CD8-positive, alpha-beta memory T cell (primary cell): ENCODE results near the gene S100A6. TPM values are rescaled to one million over a fixed set of nuclear protein-coding genes. Genes with fewer than 3 reads are reported as not detected.

Experiments used
- CTCF ChIA-PET: fragments of 350-600 bp; sonication (Branson Sonifier 250); formaldehyde crosslinking; loops from one replicate; lab custom pipeline; 2021; ENCODE audit warnings: antibody characterized with exemption; lab: Charles Lee
- POLR2A ChIA-PET: fragments of 350-600 bp; sonication (Branson Sonifier 250); formaldehyde crosslinking; loops from one replicate; lab custom pipeline; 2021; ENCODE audit warnings: antibody characterized with exemption; lab: Charles Lee
- DNase-seq, 5 donors: peaks; one replicate each; pipeline versions ENCODE4 v3.0.0 to v3.0.0-alpha.2; 2020 to 2022; ENCODE audit warnings: mixed read lengths in 1 of 5
- H3K27ac ChIP-seq: one replicate; pipeline ENCODE4 v1.7.0; 2013; ENCODE audit warnings: low read depth, mild to moderate bottlenecking, low read length, moderate library complexity
- H3K27me3 ChIP-seq: 2 replicates; pipeline ENCODE4 v1.7.0; 2013; ENCODE audit warnings: low read length, mild to moderate bottlenecking; ENCODE audit not compliant: insufficient read depth, poor library complexity, severe bottlenecking
- H3K36me3 ChIP-seq: 2 replicates; pipeline ENCODE4 v1.7.0; 2013; ENCODE audit warnings: mild to moderate bottlenecking, low read length, moderate library complexity; ENCODE audit not compliant: insufficient read depth
- H3K4me1 ChIP-seq: 2 replicates; pipeline ENCODE4 v1.7.0; 2013; ENCODE audit warnings: mild to moderate bottlenecking, low read length, moderate library complexity; ENCODE audit not compliant: insufficient read depth
- H3K4me3 ChIP-seq: 2 replicates; pipeline ENCODE4 v1.7.0; 2013; ENCODE audit warnings: mild to moderate bottlenecking, low read length
- H3K9me3 ChIP-seq: 2 replicates; pipeline ENCODE4 v1.7.0; 2013; ENCODE audit warnings: mild to moderate bottlenecking, low read length
- H3K27ac Mint-ChIP-seq, 8 donors: one replicate each; pipeline ENCODE4 v1.8.0; 2020 to 2021; ENCODE audit warnings: mixed read lengths in 8 of 8, mild to moderate bottlenecking in 6 of 8, inconsistent platforms in 3 of 8, moderate library complexity in 3 of 8
- H3K27me3 Mint-ChIP-seq, 2 donors: one replicate each; pipeline ENCODE4 v1.8.0; 2020 to 2021; ENCODE audit warnings: mixed read lengths in 2 of 2, mild to moderate bottlenecking in 1 of 2, moderate library complexity in 1 of 2
- H3K36me3 Mint-ChIP-seq, 3 donors: one replicate each; pipeline ENCODE4 v1.8.0; 2020 to 2021; ENCODE audit warnings: mixed read lengths in 3 of 3, inconsistent platforms in 1 of 3, mild to moderate bottlenecking in 1 of 3
- H3K4me1 Mint-ChIP-seq, 3 donors: one replicate each; pipeline ENCODE4 v1.8.0; 2020 to 2021; ENCODE audit warnings: mixed read lengths in 3 of 3, inconsistent platforms in 1 of 3, mild to moderate bottlenecking in 1 of 3
- H3K4me3 Mint-ChIP-seq, 7 donors: one replicate each; pipeline ENCODE4 v1.8.0; 2020 to 2021; ENCODE audit warnings: mixed read lengths in 7 of 7, mild to moderate bottlenecking in 6 of 7, moderate library complexity in 4 of 7, inconsistent platforms in 2 of 7
- H3K9me3 Mint-ChIP-seq, 5 donors: one replicate each; pipeline ENCODE4 v1.8.0; 2020 to 2022; ENCODE audit warnings: mixed read lengths in 5 of 5, mild to moderate bottlenecking in 3 of 5, moderate library complexity in 2 of 5, inconsistent platforms in 1 of 5
- polyA plus RNA-seq: library from polyadenylated mRNA; unstranded; fragments of 300-500 nt; fragmentation: Illumina TruSeq; gene quantifications from one replicate; pipeline ENCODE4 v1.2.3, GENCODE V29; 2021
- total RNA-seq, 2 experiments: library from RNA; stranded (reverse); gene quantifications; one replicate each; pipeline ENCODE4 v1.2.3, GENCODE V29; 2021

The S100A6 gene
- total and polyA plus RNA-seq, 3 experiments from 2014 or later, result 244 to 892 (median 254) TPM

DNA sequence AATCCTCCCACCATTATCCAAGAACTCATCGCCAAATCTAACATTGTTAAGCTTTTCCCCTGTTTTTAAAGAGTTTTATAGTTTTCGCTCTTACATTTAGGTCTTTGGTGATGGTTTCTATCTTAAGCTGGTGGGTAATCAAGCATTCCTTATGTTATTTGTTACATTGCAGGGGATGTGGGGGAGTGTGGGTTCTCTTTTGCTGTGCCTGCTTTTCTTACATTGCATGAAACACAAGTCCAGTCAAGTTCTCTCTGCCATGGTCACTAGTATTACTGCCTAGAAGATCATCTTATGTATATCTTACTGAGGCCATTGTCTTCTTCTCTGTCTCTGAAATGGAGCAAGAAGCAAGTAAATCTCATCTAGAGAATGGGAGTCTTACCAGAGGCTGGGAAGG is 48.1 kb downstream of the S100A6 start:
- Mint-ChIP-seq H3K4me1 (no peaks in the 10 kb centered on the region), H3K9me3 (no peaks in the 10 kb centered on the region), H3K27ac (no peak overlapping the region), H3K27me3 (peaks cover 18 to 50% of the 10 kb centered on the region in 2 donors), H3K4me3 (no peak overlapping the region), H3K36me3 (peaks cover 0 to 3% (median 0%) of the 10 kb centered on the region in 3 donors)
- Histone ChIP-seq H3K36me3 (no peaks in the 10 kb centered on the region), H3K27ac (no peak overlapping the region), H3K9me3 (no peaks in the 10 kb centered on the region), H3K4me3 (no peak overlapping the region), H3K27me3 (peaks cover 7% of the 10 kb centered on the region), H3K4me1 (no peaks in the 10 kb centered on the region)
- ChIA-PET CTCF (no interaction called here), POLR2A (no interaction called here)
- no peak for DNase-seq

DNA sequence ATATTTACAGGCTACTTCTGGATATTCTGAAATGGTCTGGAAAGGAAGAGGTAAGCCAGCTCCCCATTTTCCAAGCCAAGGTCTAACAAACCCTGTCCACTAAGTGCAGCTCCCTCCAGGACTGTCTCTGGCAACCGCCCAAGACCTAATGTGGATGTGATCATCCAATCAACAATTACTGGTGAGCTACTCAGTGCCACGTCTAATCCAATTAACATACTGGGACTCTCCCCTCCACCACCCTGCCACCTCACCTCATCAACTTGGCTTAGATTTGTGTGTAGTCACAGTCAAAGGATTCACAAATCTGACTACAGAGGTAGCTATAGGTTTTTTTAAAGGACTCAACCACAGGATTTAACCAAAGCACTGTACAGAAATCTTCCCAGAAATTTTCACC is 49.9 kb downstream of the S100A6 start:
- Histone ChIP-seq H3K4me1 (no peaks in the 10 kb centered on the region), H3K4me3 (no peak overlapping the region), H3K27me3 (peaks cover 7% of the 10 kb centered on the region), H3K36me3 (no peaks in the 10 kb centered on the region), H3K9me3 (no peaks in the 10 kb centered on the region), H3K27ac (no peak overlapping the region)
- ChIA-PET CTCF (interaction anchor here (1.0 kb wide), 1 partner anchor 9 kb away, joined by 3 read pairs; no protein-coding TSS in a partner anchor), POLR2A (no interaction called here)
- no peak for DNase-seq
- H3K27me3 Mint-ChIP-seq, result peaks cover 25 to 56% of the 10 kb centered on the region in 2 donors
- no peak overlapping the region for H3K4me3 Mint-ChIP-seq
- no peaks in the 10 kb centered on the region for H3K4me1 Mint-ChIP-seq
- H3K9me3 Mint-ChIP-seq, result no peaks in the 10 kb centered on the region
- no peak overlapping the region for H3K27ac Mint-ChIP-seq
- peaks cover 0 to 3% (median 0%) of the 10 kb centered on the region in 3 donors for H3K36me3 Mint-ChIP-seq

Other genes starting within 250 kb of the S100A6 start
- not detected for gene PGLYRP3, start 223.0 kb downstream of the S100A6 start, total RNA-seq
- gene PGLYRP3, start 223.0 kb downstream of the S100A6 start, polyA plus RNA-seq, result not detected
- gene PGLYRP4, start 187.2 kb downstream of the S100A6 start, total RNA-seq, result not detected
- gene PGLYRP4, start 187.2 kb downstream of the S100A6 start, polyA plus RNA-seq, result not detected
- gene S100A9, start 178.1 kb downstream of the S100A6 start, total RNA-seq, result 1 to 10 TPM; 1.6 to 2.3 TPM
- 4.7 TPM for gene S100A9, start 178.1 kb downstream of the S100A6 start, polyA plus RNA-seq
- gene S100A12, start 160.4 kb downstream of the S100A6 start, total RNA-seq, result not detected
- not detected for gene S100A12, start 160.4 kb downstream of the S100A6 start, polyA plus RNA-seq
- not detected for gene S100A8, start 144.9 kb downstream of the S100A6 start, total RNA-seq
- gene S100A8, start 144.9 kb downstream of the S100A6 start, polyA plus RNA-seq, result not detected
- gene S100A7A, start 119.5 kb downstream of the S100A6 start, total RNA-seq, result not detected
- not detected for gene S100A7A, start 119.5 kb downstream of the S100A6 start, polyA plus RNA-seq
- not detected for gene S100A7, start 75.3 kb downstream of the S100A6 start, total RNA-seq
- not detected for gene S100A7, start 75.3 kb downstream of the S100A6 start, polyA plus RNA-seq
- gene S100A5, start 4.9 kb upstream of the S100A6 start, total RNA-seq, result 1 to 10 TPM in 1 of 2 experiments, under 1 TPM in 1; 0.61 to 1.5 TPM
- 1.6 TPM for gene S100A5, start 4.9 kb upstream of the S100A6 start, polyA plus RNA-seq
- gene S100A4, start 9.8 kb upstream of the S100A6 start, total RNA-seq, result 100 to 1,000 TPM; 125 to 132 TPM
- 2,575 TPM for gene S100A4, start 9.8 kb upstream of the S100A6 start, polyA plus RNA-seq
- gene S100A3, start 13.3 kb upstream of the S100A6 start, total RNA-seq, result not detected
- gene S100A3, start 13.3 kb upstream of the S100A6 start, polyA plus RNA-seq, result not detected
- 1 to 10 TPM in 1 of 2 experiments, under 1 TPM in 1; 0.81 to 1.1 TPM for gene S100A2, start 29.9 kb upstream of the S100A6 start, total RNA-seq
- gene S100A2, start 29.9 kb upstream of the S100A6 start, polyA plus RNA-seq, result 0.72 TPM
- gene S100A16, start 77.1 kb upstream of the S100A6 start, total RNA-seq, result not detected
- gene S100A16, start 77.1 kb upstream of the S100A6 start, polyA plus RNA-seq, result not detected
- gene S100A14, start 80.3 kb upstream of the S100A6 start, total RNA-seq, result not detected
- not detected for gene S100A14, start 80.3 kb upstream of the S100A6 start, polyA plus RNA-seq
- 1 to 10 TPM; 5.5 to 7.6 TPM for gene S100A13, start 91.5 kb upstream of the S100A6 start, total RNA-seq
- 1.3 TPM for gene S100A13, start 91.5 kb upstream of the S100A6 start, polyA plus RNA-seq
- gene S100A1, start 92.4 kb upstream of the S100A6 start, total RNA-seq, result not detected
- gene S100A1, start 92.4 kb upstream of the S100A6 start, polyA plus RNA-seq, result 0.07 TPM
- 10 to 100 TPM; 95.9 to 98.9 TPM for gene CHTOP, start 98.1 kb upstream of the S100A6 start, total RNA-seq
- 70.2 TPM for gene CHTOP, start 98.1 kb upstream of the S100A6 start, polyA plus RNA-seq
- gene SNAPIN, start 122.7 kb upstream of the S100A6 start, total RNA-seq, result 10 to 100 TPM; 36.7 to 39.0 TPM
- 87.7 TPM for gene SNAPIN, start 122.7 kb upstream of the S100A6 start, polyA plus RNA-seq
- gene ILF2, start 135.0 kb upstream of the S100A6 start, total RNA-seq, result 100 to 1,000 TPM; 379 to 394 TPM
- gene ILF2, start 135.0 kb upstream of the S100A6 start, polyA plus RNA-seq, result 126 TPM
- gene NPR1, start 142.7 kb upstream of the S100A6 start, total RNA-seq, result not detected
- not detected for gene NPR1, start 142.7 kb upstream of the S100A6 start, polyA plus RNA-seq
- gene INTS3, start 192.1 kb upstream of the S100A6 start, total RNA-seq, result 10 to 100 TPM; 58.2 to 61.1 TPM
- gene INTS3, start 192.1 kb upstream of the S100A6 start, polyA plus RNA-seq, result 11.9 TPM
- gene SLC27A3, start 239.4 kb upstream of the S100A6 start, total RNA-seq, result 10 to 100 TPM in 1 of 2 experiments, 1 to 10 TPM in 1; 9.9 to 11.3 TPM
- 29.3 TPM for gene SLC27A3, start 239.4 kb upstream of the S100A6 start, polyA plus RNA-seq